ENCODE data around the gene POC1B.

GRCh38 chr12:89427508-89428156, 98.2 kb downstream of the POC1B start:
- no peak for TF ChIP-seq CTCF (IDR thresholded peaks at IDR 0.05)
- TF ChIP-seq POLR2A (IDR thresholded peaks at IDR 0.05) = no peak

Measured in body of pancreas (tissue), 4 donors.